Mesenchymal stem cell (in vitro differentiated cells and primary cell): ENCODE data around the gene RABL6.

Experiments used
- DNase-seq: peaks from one replicate; pipeline ENCODE4 v3.0.0-alpha.2; 2013
- H2AFZ ChIP-seq: one replicate; pipeline ENCODE4 v1.6.1; 2013; ENCODE audit warnings: low read depth, mild to moderate bottlenecking, control low read depth, inconsistent platforms, low read length, moderate library complexity
- H2AK5ac ChIP-seq: 2 replicates; pipeline ENCODE4 v1.6.1; 2013; ENCODE audit warnings: low read length, moderate library complexity, mild to moderate bottlenecking, inconsistent platforms; ENCODE audit not compliant: severe bottlenecking
- H2BK120ac ChIP-seq: one replicate; pipeline ENCODE4 v1.6.1; 2013; ENCODE audit warnings: low read depth, mild to moderate bottlenecking, inconsistent platforms, low read length, moderate library complexity
- H2BK12ac ChIP-seq, 2 experiments: one replicate each; pipeline ENCODE4 v1.6.1; 2013; ENCODE audit warnings: inconsistent platforms in 2 of 2, low read length in 2 of 2, mild to moderate bottlenecking in 2 of 2, moderate library complexity in 2 of 2, control low read depth in 1 of 2
- H2BK15ac ChIP-seq: one replicate; pipeline ENCODE4 v1.6.1; 2013; ENCODE audit warnings: mild to moderate bottlenecking, low read depth, inconsistent platforms; ENCODE audit not compliant: poor library complexity, severe bottlenecking
- H2BK5ac ChIP-seq: 2 replicates; pipeline ENCODE4 v1.6.1; 2013; ENCODE audit warnings: low read depth, mild to moderate bottlenecking, low read length, control low read depth, inconsistent platforms; ENCODE audit not compliant: poor library complexity, severe bottlenecking
- H3K14ac ChIP-seq, 2 experiments: one replicate each; pipeline ENCODE4 v1.6.1; 2013; ENCODE audit warnings: inconsistent platforms in 2 of 2, low read length in 2 of 2, control low read depth in 1 of 2, mild to moderate bottlenecking in 1 of 2, moderate library complexity in 1 of 2
- H3K18ac ChIP-seq, 2 experiments: one replicate each; pipeline ENCODE4 v1.6.1; 2013; ENCODE audit warnings: inconsistent platforms in 2 of 2, low read length in 2 of 2, control low read depth in 1 of 2, low read depth in 1 of 2, mild to moderate bottlenecking in 1 of 2
- H3K23ac ChIP-seq, 2 experiments: one replicate each; pipeline ENCODE4 v1.6.1; 2013; ENCODE audit warnings: inconsistent platforms in 2 of 2, low read length in 2 of 2, mild to moderate bottlenecking in 2 of 2, moderate library complexity in 2 of 2, control low read depth in 1 of 2
- H3K27ac ChIP-seq: 2 replicates; pipeline ENCODE4 v1.5.1; 2013; ENCODE audit warnings: mild to moderate bottlenecking, moderate library complexity, low read length, control low read depth, inconsistent platforms; ENCODE audit not compliant: poor library complexity, severe bottlenecking
- H3K27me3 ChIP-seq, 2 experiments: 2 replicates each; pipeline versions ENCODE4 v1.6.1 to v1.7.0; 2013; ENCODE audit warnings: low read length in 2 of 2, mild to moderate bottlenecking in 2 of 2, moderate library complexity in 2 of 2, control low read depth in 1 of 2, inconsistent platforms in 1 of 2; ENCODE audit not compliant: control insufficient read depth in 1 of 2, insufficient read depth in 1 of 2
- H3K36me3 ChIP-seq, 2 experiments: 2 replicates each; pipeline versions ENCODE4 v1.6.1 to v1.7.0; 2013; ENCODE audit warnings: low read length in 2 of 2, control low read depth in 1 of 2, inconsistent platforms in 1 of 2, low read depth in 1 of 2, mild to moderate bottlenecking in 1 of 2; ENCODE audit not compliant: insufficient read depth in 2 of 2, control insufficient read depth in 1 of 2
- H3K4ac ChIP-seq, 2 experiments: one replicate each; pipeline ENCODE4 v1.6.1; 2013; ENCODE audit warnings: inconsistent platforms in 2 of 2, low read length in 2 of 2, mild to moderate bottlenecking in 2 of 2, moderate library complexity in 2 of 2, control low read depth in 1 of 2, low read depth in 1 of 2
- H3K4me1 ChIP-seq: 2 replicates; pipeline ENCODE4 v1.6.1; 2013; ENCODE audit warnings: low read depth, low read length, control low read depth; ENCODE audit not compliant: control insufficient read depth, insufficient read depth
- H3K4me2 ChIP-seq: 2 replicates; pipeline ENCODE4 v1.6.1; 2013; ENCODE audit warnings: low read length, mild to moderate bottlenecking, inconsistent platforms; ENCODE audit not compliant: poor library complexity, severe bottlenecking
- H3K4me3 ChIP-seq, 2 experiments: 2 replicates each; pipeline versions ENCODE4 v1.5.1 to v1.7.0; 2013; ENCODE audit warnings: low read length in 2 of 2, mild to moderate bottlenecking in 2 of 2, control low read depth in 1 of 2, low read depth in 1 of 2; ENCODE audit not compliant: insufficient read depth in 1 of 2
- H3K79me1 ChIP-seq: replicated peaks from 2 replicates; pipeline ENCODE4 v1.6.1; 2013; ENCODE audit warnings: mild to moderate bottlenecking, control low read depth, low read length, inconsistent platforms; ENCODE audit not compliant: poor library complexity, severe bottlenecking
- H3K9ac ChIP-seq: 2 replicates; pipeline ENCODE4 v1.7.0; 2013; ENCODE audit warnings: mild to moderate bottlenecking, low read length, moderate library complexity
- H3K9me3 ChIP-seq: 2 replicates; pipeline ENCODE4 v1.7.0; 2013; ENCODE audit warnings: mild to moderate bottlenecking, low read length; ENCODE audit not compliant: control insufficient read depth
- H4K8ac ChIP-seq: one replicate; pipeline ENCODE4 v1.6.1; 2013; ENCODE audit warnings: inconsistent platforms, mild to moderate bottlenecking, low read length, moderate library complexity
- H4K91ac ChIP-seq: one replicate; pipeline ENCODE4 v1.6.1; 2013; ENCODE audit warnings: mild to moderate bottlenecking, low read length, inconsistent platforms
- WGBS: methylation state at CpG from one replicate; pipeline ENCODE4 v1.1.7; 2013; ENCODE audit warnings: mixed read lengths; 5-methylcytosine and 5-hydroxymethylcytosine counted together

RABL6 gene

DNA sequence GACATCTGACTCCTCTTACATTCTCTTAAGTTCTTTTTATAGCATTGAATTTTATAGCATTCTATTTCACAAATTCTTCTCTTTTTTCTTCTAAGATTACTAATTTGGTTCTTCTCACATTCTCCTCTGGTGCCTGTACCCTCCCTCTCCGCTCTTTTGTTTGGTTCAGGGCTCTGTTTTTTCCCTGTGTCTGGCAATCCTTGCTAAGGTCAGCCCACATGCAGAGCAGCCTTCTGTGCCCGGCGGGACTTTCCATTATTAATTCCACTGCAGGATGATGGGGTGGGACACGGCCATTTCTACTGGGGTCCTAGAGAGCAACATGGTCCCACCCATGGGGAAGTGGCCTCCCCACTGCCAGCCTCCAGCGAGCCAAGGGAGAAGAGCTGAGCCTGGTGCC lies 68.7 kb downstream of the RABL6 start:
- peaks cover 2% of the 10 kb centered on the region for H3K4me1 ChIP-seq
- H3K23ac ChIP-seq: no peak overlapping the region
- H2BK120ac ChIP-seq: no peak overlapping the region
- no peak overlapping the region for H2AK5ac ChIP-seq
- no peak overlapping the region for H4K91ac ChIP-seq
- no peak overlapping the region for H3K18ac ChIP-seq
- no peak overlapping the region for H3K9ac ChIP-seq
- H4K8ac ChIP-seq: no peak overlapping the region
- no peak overlapping the region for H3K4me3 ChIP-seq
- H3K27ac ChIP-seq: no peak overlapping the region
- no peak overlapping the region for H2BK15ac ChIP-seq
- no peak overlapping the region for H2BK5ac ChIP-seq
- no peak overlapping the region for H3K4ac ChIP-seq
- no peak overlapping the region for H2AFZ ChIP-seq
- DNase-seq: no peak
- no peak overlapping the region for H2BK12ac ChIP-seq
- H3K4me2 ChIP-seq: no peak overlapping the region
- no peak overlapping the region for H3K14ac ChIP-seq
- H3K79me1 ChIP-seq: no peaks in the 10 kb centered on the region
- 89% methylated on average over 5 of the region's 5 CpGs for WGBS
- H3K9me3 ChIP-seq: no peaks in the 10 kb centered on the region
- peaks cover 0 to 4% of the 10 kb centered on the region in 2 experiments for H3K27me3 ChIP-seq
- no peaks in the 10 kb centered on the region for H3K36me3 ChIP-seq

DNA sequence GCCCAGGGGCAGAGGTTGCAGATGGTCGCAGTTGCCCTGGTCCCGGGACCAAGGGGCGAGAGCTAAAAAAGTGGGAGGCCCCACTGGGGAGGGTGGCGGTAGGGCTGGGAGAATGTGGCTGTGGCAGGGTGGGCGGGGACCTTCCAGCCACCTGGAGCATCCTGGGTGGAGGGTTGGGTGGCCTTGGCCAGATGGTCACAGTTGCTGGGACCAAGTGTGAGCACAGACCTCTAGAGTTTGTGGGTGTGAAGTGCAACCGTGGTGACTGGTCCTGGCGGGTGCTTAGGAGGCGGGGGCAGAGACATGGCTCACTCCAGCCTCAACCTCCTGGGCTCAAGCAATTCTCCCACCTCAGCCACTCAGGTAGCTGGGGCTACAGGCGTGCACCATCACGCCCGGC lies 72.9 kb downstream of the RABL6 start:
- no peak overlapping the region for H3K4ac ChIP-seq

DNA sequence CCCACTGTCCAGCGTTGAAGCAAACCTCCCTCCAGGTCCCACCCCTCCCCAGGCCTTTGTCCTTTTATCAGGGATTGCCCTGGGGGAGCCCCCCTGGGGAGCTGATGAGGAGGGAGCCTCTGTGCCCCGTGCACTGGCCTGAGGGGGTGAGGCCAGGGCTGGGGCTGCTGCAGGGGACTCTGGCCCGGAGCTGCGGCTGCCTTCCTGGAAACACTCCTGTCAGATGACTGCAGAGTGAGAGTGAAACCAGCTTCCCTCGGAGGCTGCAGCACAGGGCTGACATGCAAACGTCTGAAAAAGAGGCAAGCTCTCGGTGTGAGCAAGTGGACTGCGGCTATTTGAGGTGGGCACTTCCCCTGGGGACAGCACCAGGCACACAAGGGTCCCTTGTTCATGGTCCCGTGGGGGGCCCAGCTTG lies 74.0 kb downstream of the RABL6 start:
- WGBS: 20% methylated on average over 9 of the region's 9 CpGs
- Histone ChIP-seq H3K27me3 (peaks cover 0 to 1% of the 10 kb centered on the region in 2 experiments), H3K9ac (peak overlapping the region; percentile 79), H4K8ac (peak overlapping the region; percentile 98), H2BK5ac (no peak overlapping the region), H3K14ac (peak overlapping the region in 1 of 2 experiments; percentile 96), H3K4ac (peak overlapping the region; percentile 16 to 94), H3K79me1 (peaks cover 5% of the 10 kb centered on the region), H2AFZ (peak overlapping the region; percentile 60), H2BK12ac (peak overlapping the region; percentile 18 to 99), H3K27ac (no peak overlapping the region), H2AK5ac (no peak overlapping the region), H3K4me1 (peaks cover 31% of the 10 kb centered on the region), H3K36me3 (no peaks in the 10 kb centered on the region), H3K9me3 (no peaks in the 10 kb centered on the region), H3K18ac (peak overlapping the region; percentile 26 to 99), H2BK15ac (no peak overlapping the region), H3K23ac (no peak overlapping the region), H3K4me3 (peak overlapping the region in 1 of 2 experiments; percentile 74), H3K4me2 (no peak overlapping the region), H2BK120ac (peak overlapping the region; percentile 29), H4K91ac (peak overlapping the region; percentile 96)
- DNase-seq: peak; percentile 84

More for the DNA sequence above, 72.9 kb downstream of the RABL6 start:
- Histone ChIP-seq H2BK12ac (peak overlapping the region in 1 of 2 experiments; percentile 59), H4K91ac (peak overlapping the region; percentile 8), H3K9me3 (no peaks in the 10 kb centered on the region), H3K27ac (no peak overlapping the region), H4K8ac (no peak overlapping the region), H2BK120ac (no peak overlapping the region), H3K27me3 (peaks cover 0 to 4% of the 10 kb centered on the region in 2 experiments), H3K23ac (no peak overlapping the region), H2AFZ (no peak overlapping the region), H3K4me1 (peaks cover 26% of the 10 kb centered on the region), H3K4me3 (no peak overlapping the region), H2BK5ac (no peak overlapping the region), H3K79me1 (peaks cover under 1% of the 10 kb centered on the region), H3K36me3 (no peaks in the 10 kb centered on the region), H3K14ac (no peak overlapping the region), H3K9ac (no peak overlapping the region), H3K4me2 (no peak overlapping the region), H2BK15ac (no peak overlapping the region), H2AK5ac (no peak overlapping the region), H3K18ac (no peak overlapping the region)
- 87% methylated on average over 11 of the region's 11 CpGs for WGBS
- DNase-seq: no peak

DNA sequence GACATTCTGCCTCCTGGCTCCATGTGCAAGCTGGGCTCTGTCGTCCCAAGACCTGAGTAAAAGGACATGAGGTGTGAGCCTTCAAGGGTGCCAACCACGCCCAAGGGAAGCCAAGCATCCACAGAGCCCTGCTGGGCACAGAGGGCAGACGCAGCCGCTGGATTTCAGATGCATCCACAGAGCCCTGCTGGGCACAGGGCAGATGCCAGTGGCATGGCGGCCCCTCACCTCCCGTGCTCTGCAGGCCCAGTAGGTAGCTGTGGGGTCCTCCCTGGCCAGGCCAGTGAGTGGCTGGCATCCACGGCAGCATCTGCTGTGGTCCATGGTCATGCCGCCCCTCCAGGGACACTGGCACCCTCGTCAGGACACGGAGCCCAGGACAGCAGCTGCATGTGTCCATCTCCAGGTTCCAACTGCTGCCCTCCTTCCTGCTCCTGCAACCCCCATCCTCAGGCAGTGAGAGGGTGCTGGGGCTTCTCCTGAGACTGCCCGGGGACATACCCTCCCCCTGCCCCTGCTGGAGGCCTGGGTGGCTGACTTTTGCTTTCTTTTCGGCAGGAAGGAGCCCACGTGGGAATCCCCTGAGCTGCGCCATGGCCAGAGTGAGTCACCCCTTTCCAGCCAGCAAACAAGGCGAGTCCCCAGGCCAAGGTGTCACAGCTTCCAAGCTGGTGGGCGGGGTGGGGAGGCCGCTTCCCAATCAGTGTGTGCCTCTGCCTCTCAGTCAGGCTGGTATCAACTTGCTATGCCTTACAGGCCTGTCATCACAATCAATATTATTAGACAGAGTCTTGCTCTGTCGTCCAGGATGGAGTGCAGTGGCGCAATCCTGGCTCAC lies 74.6 kb downstream of the RABL6 start:
- peak overlapping the region; percentile 79 for H3K9ac ChIP-seq
- H3K27me3 ChIP-seq: no peaks in the 10 kb centered on the region
- peak overlapping the region; percentile 40 for H3K4me2 ChIP-seq
- peak overlapping the region; percentile 24 for H3K27ac ChIP-seq
- H3K18ac ChIP-seq: peak overlapping the region; percentile 12 to 99
- H2BK12ac ChIP-seq: peak overlapping the region; percentile 18 to 99
- no peaks in the 10 kb centered on the region for H3K9me3 ChIP-seq
- WGBS: 61% methylated on average over 19 of the region's 19 CpGs
- peak overlapping the region in 1 of 2 experiments; percentile 74 for H3K4me3 ChIP-seq
- peak overlapping the region; percentile 96 for H4K91ac ChIP-seq
- H2BK5ac ChIP-seq: no peak overlapping the region
- peak overlapping the region; percentile 70 for H2BK15ac ChIP-seq
- no peaks in the 10 kb centered on the region for H3K36me3 ChIP-seq
- peak overlapping the region; percentile 92 for H4K8ac ChIP-seq
- H3K23ac ChIP-seq: peak overlapping the region in 1 of 2 experiments; percentile 75
- peak overlapping the region in 1 of 2 experiments; percentile 94 for H3K4ac ChIP-seq
- no peak overlapping the region for H2AK5ac ChIP-seq
- H2AFZ ChIP-seq: peak overlapping the region; percentile 60
- DNase-seq: peak; percentile 95
- peaks cover 5% of the 10 kb centered on the region for H3K79me1 ChIP-seq
- H3K14ac ChIP-seq: peak overlapping the region in 1 of 2 experiments; percentile 96
- no peak overlapping the region for H2BK120ac ChIP-seq
- peaks cover 35% of the 10 kb centered on the region for H3K4me1 ChIP-seq
